Thyroid gland (tissue), 4 donors: ENCODE results near the gene MUC4. TPM values are rescaled to one million over a fixed set of nuclear protein-coding genes. Genes with fewer than 3 reads are reported as not detected.
"Not testable (repeated sequence)": the region's sequence is repeated elsewhere in the genome, so short reads cannot be mapped to it uniquely, and the experiment has no call there.

Experiments
- DNase-seq, 2 donors: peaks; one replicate each; pipeline ENCODE4 v3.0.0-alpha.2; 2019
- H3K27ac ChIP-seq, 3 donors: fragments of 200-600 bp; sonication (generic); 1 replicate in 2 of 3; 2 replicates in 1 of 3; pipeline ENCODE4 v1.5.1; 2016 to 2019; ENCODE audit warnings: mild to moderate bottlenecking in 1 of 3, moderate library complexity in 1 of 3
- H3K27me3 ChIP-seq: fragments of 200-600 bp; sonication (generic); one replicate; pipeline ENCODE4 v1.5.1; 2019
- H3K36me3 ChIP-seq, 2 donors: fragments of 200-600 bp; sonication (generic); one replicate each; pipeline ENCODE4 v1.5.1; 2016 to 2019
- H3K4me1 ChIP-seq, 2 donors: fragments of 200-600 bp; sonication (generic); one replicate each; pipeline ENCODE4 v1.5.1; 2017 to 2019
- H3K4me3 ChIP-seq, 3 donors: fragments of 200-600 bp; sonication (generic); replicated peaks in 1 of 3; 1 replicate in 2 of 3; 2 replicates in 1 of 3; pipeline ENCODE4 v1.5.1; 2016; ENCODE audit warnings: mild to moderate bottlenecking in 1 of 3
- H3K9me3 ChIP-seq: fragments of 200-600 bp; sonication (generic); one replicate; pipeline ENCODE4 v1.5.1; 2017
- CTCF ChIP-seq, 6 experiments: fragments of 200-600 bp in 3 of 6; fragments of 450-650 bp in 3 of 6; sonication (generic) in 3 of 6; IDR thresholded peaks; one replicate each; pipeline ENCODE4 v1.5.1; 2016 to 2019; ENCODE audit warnings: antibody characterized with exemption in 6 of 6, mild to moderate bottlenecking in 2 of 6, inconsistent platforms in 1 of 6, moderate library complexity in 1 of 6
- POLR2A ChIP-seq, 2 donors: fragments of 450-650 bp; IDR thresholded peaks; one replicate each; pipeline ENCODE4 v1.6.1; 2017; ENCODE audit warnings: antibody characterized with exemption in 2 of 2, mild to moderate bottlenecking in 2 of 2, moderate library complexity in 1 of 2
- WGBS, 2 donors: methylation state at CpG; one replicate each; pipeline ENCODE4 v1.1.5; 2017; 5-methylcytosine and 5-hydroxymethylcytosine counted together
- intact Hi-C: fragments of 100-400 bp; cut with DNase I; formaldehyde crosslinking; loops from one replicate; pipeline ENCODE4 v1.15.1; 2023
- total RNA-seq, 4 donors: library from RNA; depleted of rRNA; stranded (reverse); fragments of >200 nt; gene quantifications; one replicate each; pipeline ENCODE4 v1.2.3, GENCODE V29; 2016

The MUC4 gene
- total RNA-seq, 4 donors from 2014 or later = 0.13 to 0.20 TPM; not detected in 2

GRCh38 chr3:195715583-195716266 is 96.0 kb downstream of the MUC4 start:
- DNase-seq = no peak
- peaks cover 19 to 21% of the 10 kb centered on the region in 2 donors for H3K36me3 ChIP-seq
- peaks cover 2 to 3% of the 10 kb centered on the region in 2 donors for H3K4me1 ChIP-seq
- intact Hi-C loops = no loop called here
- no peaks in the 10 kb centered on the region for H3K27me3 ChIP-seq
- H3K4me3 ChIP-seq = no peak overlapping the region
- no peaks in the 10 kb centered on the region for H3K9me3 ChIP-seq
- H3K27ac ChIP-seq = no peak overlapping the region
- TF ChIP-seq CTCF (IDR thresholded peaks at IDR 0.05) (no peak), POLR2A (IDR thresholded peaks at IDR 0.05) (no peak)
- WGBS, 2 donors = 84 to 86% methylated on average over 14 of the region's 14 CpGs

- H3K27me3 ChIP-seq = no peaks in the 10 kb centered on the region
- H3K27ac ChIP-seq = no peak overlapping the region
- intact Hi-C loops = no loop called here
- peaks cover 19 to 21% of the 10 kb centered on the region in 2 donors for H3K36me3 ChIP-seq
- WGBS, 2 donors = 67 to 71% methylated on average over 4 of the region's 4 CpGs
- DNase-seq = no peak
- H3K9me3 ChIP-seq = no peaks in the 10 kb centered on the region
- no peaks in the 10 kb centered on the region for H3K4me1 ChIP-seq
- no peak overlapping the region for H3K4me3 ChIP-seq
- no peak for TF ChIP-seq POLR2A (IDR thresholded peaks at IDR 0.05)
- no peak for TF ChIP-seq CTCF (IDR thresholded peaks at IDR 0.05)
Observed at GRCh38 chr3:195715134-195715533, 96.6 kb downstream of the MUC4 start.

GRCh38 chr3:195714380-195715011 is 97.2 kb downstream of the MUC4 start:
- DNase-seq = no peak
- H3K27ac ChIP-seq = no peak overlapping the region

GRCh38 chr3:195713150-195713549 is 98.6 kb downstream of the MUC4 start:
- intact Hi-C loops = not testable (repeated sequence)
- 25 to 53% methylated on average over 5 to 8 of the region's 9 CpGs for WGBS, 2 donors

More at GRCh38 chr3:195714380-195715011, 97.2 kb downstream of the MUC4 start:
- Histone ChIP-seq H3K27me3 (no peaks in the 10 kb centered on the region), H3K4me3 (no peak overlapping the region), H3K9me3 (no peaks in the 10 kb centered on the region), H3K4me1 (no peaks in the 10 kb centered on the region), H3K36me3 (peaks cover 19 to 21% of the 10 kb centered on the region in 2 donors)
- TF ChIP-seq CTCF (IDR thresholded peaks at IDR 0.05) (no peak), POLR2A (IDR thresholded peaks at IDR 0.05) (no peak)
- intact Hi-C loops = no loop called here
- 84 to 87% methylated on average over 6 of the region's 6 CpGs for WGBS, 2 donors

GRCh38 chr3:195712535-195712910 is 99.2 kb downstream of the MUC4 start:
- H3K27ac ChIP-seq, intact Hi-C loops, H3K9me3 ChIP-seq, H3K4me3 ChIP-seq, H3K4me1 ChIP-seq, DNase-seq, H3K27me3 ChIP-seq: not testable (repeated sequence)
- H3K36me3 ChIP-seq = peaks cover 28 to 32% of the 10 kb centered on the region in 2 donors
- WGBS, 2 donors = 79 to 88% methylated on average over 7 to 8 of the region's 8 CpGs

More at GRCh38 chr3:195713150-195713549, 98.6 kb downstream of the MUC4 start:
- H3K36me3 ChIP-seq = peaks cover 27 to 30% of the 10 kb centered on the region in 2 donors
- not testable (repeated sequence) for H3K27ac ChIP-seq, H3K4me1 ChIP-seq, H3K27me3 ChIP-seq, DNase-seq, H3K9me3 ChIP-seq, H3K4me3 ChIP-seq
